Heart right ventricle (tissue), 16 donors: ENCODE measurements around the gene MAFB. TPM values are rescaled to one million over a fixed set of nuclear protein-coding genes. Genes with fewer than 3 reads are reported as not detected.

ENCODE experiments used
- ATAC-seq, 8 donors: fragments of 200-7000 bp; cut with Tn5 transposase; one replicate each; pipeline ENCODE4 v1.9.1; 2020; ENCODE audit warnings: mild to moderate bottlenecking in 8 of 8, moderate library complexity in 8 of 8, moderate number of reproducible peaks in 1 of 8
- DNase-seq, 2 donors: peaks; one replicate each; pipeline ENCODE4 v3.0.0-alpha.2; 2020
- H3K27ac ChIP-seq, 10 donors: fragments of 200-600 bp; sonication (generic) in 2 of 10; one replicate each; pipeline versions ENCODE4 v1.5.0 to v1.8.0; 2020 to 2022; ENCODE audit warnings: mild to moderate bottlenecking in 3 of 10
- H3K27me3 ChIP-seq, 7 donors: fragments of 200-600 bp; one replicate each; pipeline ENCODE4 v1.8.0; 2021 to 2022; ENCODE audit warnings: mild to moderate bottlenecking in 2 of 7
- H3K36me3 ChIP-seq, 9 donors: fragments of 200-600 bp; sonication (generic) in 1 of 9; one replicate each; pipeline versions ENCODE4 v1.5.0 to v1.8.0; 2020 to 2022; ENCODE audit warnings: mild to moderate bottlenecking in 2 of 9
- H3K4me1 ChIP-seq, 9 donors: fragments of 200-600 bp; sonication (generic) in 1 of 9; one replicate each; pipeline versions ENCODE4 v1.5.0 to v1.8.0; 2020 to 2022; ENCODE audit warnings: mild to moderate bottlenecking in 4 of 9
- H3K4me3 ChIP-seq, 10 donors: fragments of 200-600 bp; sonication (generic) in 2 of 10; one replicate each; pipeline versions ENCODE4 v1.5.0 to v1.8.0; 2020 to 2022; ENCODE audit warnings: mild to moderate bottlenecking in 7 of 10, moderate library complexity in 2 of 10
- H3K9me3 ChIP-seq, 11 donors: fragments of 200-600 bp in 10 of 11; sonication (generic) in 2 of 11; one replicate each; pipeline versions ENCODE4 v1.5.0 to v1.8.0; 2013 to 2022; ENCODE audit warnings: mild to moderate bottlenecking in 2 of 11, control low read depth in 1 of 11, moderate library complexity in 1 of 11
- CTCF ChIP-seq, 9 donors: fragments of 200-600 bp; sonication (generic) in 2 of 9; IDR thresholded peaks; one replicate each; pipeline versions ENCODE4 v1.5.0 to v1.8.0; 2021 to 2022; ENCODE audit warnings: antibody characterized with exemption in 9 of 9, mild to moderate bottlenecking in 5 of 9, moderate library complexity in 1 of 9
- WGBS, 2 donors: extraction: QIAGEN DNeasy Blood & Tissue Kit; methylation state at CpG; one replicate each; pipeline ENCODE4 v1.1.7; 2013; ENCODE audit warnings: inconsistent platforms in 1 of 2; 5-methylcytosine and 5-hydroxymethylcytosine counted together
- intact Hi-C, 10 donors: fragments of 100-400 bp; cut with DNase I; formaldehyde crosslinking; loops; one replicate each; pipeline versions ENCODE4 v1.11.1 to v1.14.2; 2022
- polyA plus RNA-seq, 2 donors: library from polyadenylated mRNA; stranded (reverse); fragments of 200-250 nt; gene quantifications; one replicate each; pipeline ENCODE4 v1.2.3, GENCODE V29; 2013
- total RNA-seq, 10 donors: library from RNA; stranded (reverse); fragmentation: NEBNext Ultra II Directional in 3 of 10; extraction: Animal tissue kit (Norgen Biotek cat#: 25700) in 3 of 10; gene quantifications; one replicate each; pipeline versions ENCODE4 v1.2.1 to v1.2.4, GENCODE V29; 2021 to 2023
- donor health status: Arrhythmogenic right ventricular cardiomyopathy.
- donor health status: ischemic (EF 13 %, LVEDD 7.1; RV severe dilation, severe dysfunction).
- donor health status: healthy with polysubstance abuse.
- donor health status: DM: no; HTN: yes; CAD: no.
- donor health status: DM: no; HTN: no; CAD: no.
- donor health status: ischemic (EF 25% LVEDD 6.9; RV normal size, moderate dysfunction).
- donor health status: ischemic (EF 25% LVEDD 5.7; RV mildly dilated, moderate dysfunction).
- donor health status: healthy.
- donor health status: DM: yes; HTN: yes; CAD: no.
- donor health status: Ischemic cardiomyopathy.
- donor health status: ischemic (EF 35%, LVEDD 5.7; RV mildly dilated, moderate dysfunction).
- donor health status: nonischemic (EF 11% LVEDD 7.7; RV severe dilation, severe dysfunction).
- donor health status: DM: yes; HTN: yes; CAD: no.
- donor health status: PGD.
- donor health status: ischemic (EF 29% LVEDD 5.4; RV normal size, mild dysfunction).
- donor health status: nonischemic (EF 23%, LVEDD 6.1; RV moderate dilation, normal function).

Gene MAFB
- total and polyA plus RNA-seq, 12 donors: 3.2 to 32.0 (median 5.8) TPM

DNA sequence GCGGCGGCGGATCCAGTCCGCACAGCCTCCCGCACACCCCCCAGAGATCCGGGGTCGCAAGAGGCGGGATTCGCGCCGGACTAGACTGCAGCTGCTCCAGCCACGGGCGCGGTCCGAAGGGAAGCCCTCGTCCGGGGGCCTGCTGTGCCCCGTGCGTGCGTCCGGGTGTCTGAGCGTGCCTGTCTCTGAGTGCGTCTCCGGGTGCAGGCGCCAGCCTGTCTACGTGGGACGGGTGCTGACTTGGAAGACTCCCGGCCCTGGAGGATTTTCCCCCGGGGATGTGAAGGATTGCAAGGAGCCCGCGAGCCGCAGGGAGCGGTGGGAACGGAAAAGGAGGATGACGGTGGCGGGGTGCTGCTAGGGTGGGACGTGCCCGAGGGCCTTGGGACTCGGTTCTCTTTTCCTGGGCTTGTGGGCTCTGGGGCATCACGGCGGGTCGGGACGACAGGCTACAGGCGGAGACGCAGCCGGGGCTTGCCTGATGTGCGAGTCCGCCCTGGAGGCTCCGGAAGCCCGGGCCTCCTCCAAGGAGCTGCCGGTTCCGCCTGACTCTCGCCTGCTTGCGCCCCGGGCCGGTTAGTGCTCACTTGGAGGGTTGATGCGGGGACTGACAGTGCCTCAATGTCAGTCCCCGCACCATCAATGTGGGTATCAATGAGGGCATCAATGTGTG, 5.7 kb downstream of the MAFB start:
- intact Hi-C loops: loop anchor here in 7 of 10 donors (5.0 to 10.0 kb wide), 8 partner anchors 416 to 1419 kb away; no protein-coding TSS in a partner anchor
- no peak for TF ChIP-seq CTCF (IDR thresholded peaks at IDR 0.05)
- Histone ChIP-seq H3K27ac (peak overlapping the region; percentile 39 to 77 (median 70)), H3K36me3 (peaks cover 0 to 13% (median 0%) of the 10 kb centered on the region in 9 donors), H3K27me3 (peaks cover 0 to 71% (median 33%) of the 10 kb centered on the region in 7 donors), H3K4me1 (peaks cover 3 to 57% (median 35%) of the 10 kb centered on the region in 9 donors), H3K4me3 (peak overlapping the region; percentile 3 to 68 (median 54)), H3K9me3 (no peaks in the 10 kb centered on the region)
- peak; percentile 16 to 42 (median 34) for ATAC-seq
- peak in 1 of 2 donors; percentile 45 for DNase-seq
- WGBS, 2 donors: 10 to 12% methylated on average over 58 of the region's 58 CpGs

- TF ChIP-seq CTCF (IDR thresholded peaks at IDR 0.05): no peak
- Histone ChIP-seq H3K4me1 (peaks cover 3 to 47% (median 25%) of the 10 kb centered on the region in 9 donors), H3K4me3 (peak overlapping the region; percentile 3 to 68 (median 54)), H3K27ac (peak overlapping the region; percentile 52 to 77 (median 70)), H3K9me3 (no peaks in the 10 kb centered on the region), H3K36me3 (peaks cover 0 to 13% (median 0%) of the 10 kb centered on the region in 9 donors), H3K27me3 (peaks cover 0 to 68% (median 40%) of the 10 kb centered on the region in 7 donors)
- DNase-seq (peak in 1 of 2 donors; percentile 47), ATAC-seq (peak; percentile 39 to 74 (median 54))
- WGBS, 2 donors: 31 to 34% methylated on average over 30 of the region's 30 CpGs
- intact Hi-C loops: loop anchor here in 7 of 10 donors (5.0 to 10.0 kb wide), 8 partner anchors 415 to 1418 kb away; no protein-coding TSS in a partner anchor
These were observed 6.7 kb downstream of the MAFB start for GRCh38 chr20:40682104-40682981.

- H3K27ac ChIP-seq: peak overlapping the region in 1 of 10 donors; percentile 37
- no peak for ATAC-seq
- intact Hi-C loops: loop anchor here in 7 of 10 donors (5.0 to 10.0 kb wide), 8 partner anchors 414 to 1417 kb away; no protein-coding TSS in a partner anchor
- no peak overlapping the region for H3K4me3 ChIP-seq
- 89 to 90% methylated on average over 13 of the region's 13 CpGs for WGBS, 2 donors
- no peak for DNase-seq
- H3K36me3 ChIP-seq: peaks cover 0 to 9% (median 0%) of the 10 kb centered on the region in 9 donors
- no peaks in the 10 kb centered on the region for H3K9me3 ChIP-seq
- H3K4me1 ChIP-seq: peaks cover 3 to 40% (median 19%) of the 10 kb centered on the region in 9 donors
- H3K27me3 ChIP-seq: peaks cover 0 to 66% (median 40%) of the 10 kb centered on the region in 7 donors
- TF ChIP-seq CTCF (IDR thresholded peaks at IDR 0.05): no peak
These were observed 7.4 kb downstream of the MAFB start for GRCh38 chr20:40681684-40682083.

DNA sequence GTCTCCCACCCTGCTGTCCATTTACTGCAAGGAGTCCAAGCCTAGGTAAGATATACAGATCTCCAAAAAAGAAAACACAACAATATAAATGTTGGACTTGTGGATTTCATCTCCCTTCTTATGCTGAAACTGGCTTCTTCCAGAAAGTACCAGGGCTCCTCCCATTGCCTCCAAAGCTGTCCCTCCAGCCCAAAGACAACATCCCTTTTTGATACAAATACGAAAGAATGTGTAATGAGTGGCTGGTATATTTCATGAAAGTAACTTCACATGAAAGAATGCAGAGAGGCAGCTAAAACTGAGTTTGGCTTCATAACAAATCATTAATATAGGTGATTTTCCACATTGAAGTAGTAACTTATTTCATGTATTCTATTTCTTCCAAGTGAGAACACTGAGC, 7.9 kb downstream of the MAFB start:
- intact Hi-C loops: loop anchor here in 7 of 10 donors (5.0 to 10.0 kb wide), 8 partner anchors 414 to 1416 kb away; no protein-coding TSS in a partner anchor
- Histone ChIP-seq H3K4me1 (peaks cover 3 to 38% (median 19%) of the 10 kb centered on the region in 9 donors), H3K27ac (no peak overlapping the region), H3K36me3 (peaks cover 0 to 9% (median 0%) of the 10 kb centered on the region in 9 donors), H3K27me3 (peaks cover 0 to 60% (median 40%) of the 10 kb centered on the region in 7 donors), H3K4me3 (no peak overlapping the region), H3K9me3 (no peaks in the 10 kb centered on the region)
- WGBS, 2 donors: 90 to 95% methylated on average over 1 of the region's 1 CpG
- DNase-seq (no peak), ATAC-seq (no peak)
- TF ChIP-seq CTCF (IDR thresholded peaks at IDR 0.05): no peak
